ENCODE data around the gene RTP1. TPM values are rescaled to one million over a fixed set of nuclear protein-coding genes. Genes with fewer than 3 reads are reported as not detected.
"Not testable (repeated sequence)": the region's sequence is repeated elsewhere in the genome, so short reads cannot be mapped to it uniquely, and the experiment has no call there.

RTP1 gene
- total RNA-seq, 2 donors from 2014 or later: 0.88 TPM; not detected in 1

GRCh38 chr3:187166750-187167149, 30.5 kb upstream of the RTP1 start:
- no peak overlapping the region for H3K27ac Mint-ChIP-seq
- H3K4me3 Mint-ChIP-seq: no peak overlapping the region
- H3K9ac ChIP-seq (ENCODE audit: extremely low read depth, low read length, poor library complexity, severe bottlenecking): no peak overlapping the region
- H3K4me1 Mint-ChIP-seq: peaks cover 12% of the 10 kb centered on the region
- H3K27ac ChIP-seq (ENCODE audit: low read depth, low read length): no peak overlapping the region
- peaks cover 3% of the 10 kb centered on the region for H3K9me3 Mint-ChIP-seq
- H3K27me3 ChIP-seq (ENCODE audit: control insufficient read depth, insufficient read depth, low read length, poor library complexity, severe bottlenecking): no peaks in the 10 kb centered on the region
- no peaks in the 10 kb centered on the region for H3K4me1 ChIP-seq (ENCODE audit: control insufficient read depth, insufficient read depth, low read length)
- 95% methylated on average over 8 of the region's 8 CpGs; no CpG with 5 or more reads in 1 of the 2 experiments for WGBS, 2 experiments (ENCODE audit: insufficient coverage in 1 of 2, insufficient read length in 1 of 2)
- no peaks in the 10 kb centered on the region for H3K36me3 Mint-ChIP-seq (ENCODE audit: low read depth)
- no peak for DNase-seq
- H3K36me3 ChIP-seq (ENCODE audit: control insufficient read depth, insufficient read depth, low read length): no peaks in the 10 kb centered on the region
- TF ChIP-seq, protein P1, sequence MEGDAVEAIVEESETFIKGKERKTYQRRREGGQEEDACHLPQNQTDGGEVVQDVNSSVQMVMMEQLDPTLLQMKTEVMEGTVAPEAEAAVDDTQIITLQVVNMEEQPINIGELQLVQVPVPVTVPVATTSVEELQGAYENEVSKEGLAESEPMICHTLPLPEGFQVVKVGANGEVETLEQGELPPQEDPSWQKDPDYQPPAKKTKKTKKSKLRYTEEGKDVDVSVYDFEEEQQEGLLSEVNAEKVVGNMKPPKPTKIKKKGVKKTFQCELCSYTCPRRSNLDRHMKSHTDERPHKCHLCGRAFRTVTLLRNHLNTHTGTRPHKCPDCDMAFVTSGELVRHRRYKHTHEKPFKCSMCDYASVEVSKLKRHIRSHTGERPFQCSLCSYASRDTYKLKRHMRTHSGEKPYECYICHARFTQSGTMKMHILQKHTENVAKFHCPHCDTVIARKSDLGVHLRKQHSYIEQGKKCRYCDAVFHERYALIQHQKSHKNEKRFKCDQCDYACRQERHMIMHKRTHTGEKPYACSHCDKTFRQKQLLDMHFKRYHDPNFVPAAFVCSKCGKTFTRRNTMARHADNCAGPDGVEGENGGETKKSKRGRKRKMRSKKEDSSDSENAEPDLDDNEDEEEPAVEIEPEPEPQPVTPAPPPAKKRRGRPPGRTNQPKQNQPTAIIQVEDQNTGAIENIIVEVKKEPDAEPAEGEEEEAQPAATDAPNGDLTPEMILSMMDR (conservative IDR thresholded peaks at IDR 0.05): no peak
- no peaks in the 10 kb centered on the region for H3K9me3 ChIP-seq (ENCODE audit: control insufficient read depth, low read length)
- H3K27me3 Mint-ChIP-seq (ENCODE audit: insufficient read depth): no peaks in the 10 kb centered on the region
- no peak overlapping the region for H3K4me3 ChIP-seq (ENCODE audit: low read length)

DNA sequence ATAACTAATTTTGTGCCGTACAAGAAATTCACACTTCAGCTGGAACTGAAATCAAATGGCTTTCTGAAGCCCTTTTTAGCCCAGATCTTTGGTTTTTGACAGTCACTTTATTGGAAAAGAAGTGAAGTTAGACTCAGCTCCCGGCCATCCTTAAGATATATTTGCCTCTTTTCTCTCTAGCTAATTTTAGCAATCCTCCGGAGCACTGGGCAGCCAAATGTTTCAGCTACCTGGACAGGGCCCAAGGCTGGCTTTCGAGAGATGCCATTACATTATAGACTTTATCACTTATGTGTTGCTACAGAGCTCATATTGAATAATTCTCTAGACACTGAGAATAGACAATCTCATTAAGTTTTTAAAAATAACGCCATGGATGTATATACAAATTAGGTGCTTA, 29.5 kb upstream of the RTP1 start:
- WGBS, 2 experiments (ENCODE audit: insufficient coverage in 1 of 2, insufficient read length in 1 of 2): 94 to 100% methylated on average over 2 to 4 of the region's 5 CpGs
- Mint-ChIP-seq H3K9me3 (peaks cover 3% of the 10 kb centered on the region), H3K27ac (no peak overlapping the region), H3K36me3 (ENCODE audit: low read depth) (no peaks in the 10 kb centered on the region), H3K4me3 (no peak overlapping the region), H3K27me3 (ENCODE audit: insufficient read depth) (no peaks in the 10 kb centered on the region), H3K4me1 (peaks cover 11% of the 10 kb centered on the region)
- H3K4me3 ChIP-seq (ENCODE audit: low read length): no peak overlapping the region
- H3K9ac ChIP-seq (ENCODE audit: extremely low read depth, low read length, poor library complexity, severe bottlenecking): no peak overlapping the region
- no peak overlapping the region for H3K27ac ChIP-seq (ENCODE audit: low read depth, low read length)
- no peaks in the 10 kb centered on the region for H3K27me3 ChIP-seq (ENCODE audit: control insufficient read depth, insufficient read depth, low read length, poor library complexity, severe bottlenecking)
- H3K36me3 ChIP-seq (ENCODE audit: control insufficient read depth, insufficient read depth, low read length): no peaks in the 10 kb centered on the region
- H3K4me1 ChIP-seq (ENCODE audit: control insufficient read depth, insufficient read depth, low read length): no peaks in the 10 kb centered on the region
- DNase-seq: no peak
- TF ChIP-seq, protein P1 (conservative IDR thresholded peaks at IDR 0.05): no peak
- no peaks in the 10 kb centered on the region for H3K9me3 ChIP-seq (ENCODE audit: control insufficient read depth, low read length)

DNA sequence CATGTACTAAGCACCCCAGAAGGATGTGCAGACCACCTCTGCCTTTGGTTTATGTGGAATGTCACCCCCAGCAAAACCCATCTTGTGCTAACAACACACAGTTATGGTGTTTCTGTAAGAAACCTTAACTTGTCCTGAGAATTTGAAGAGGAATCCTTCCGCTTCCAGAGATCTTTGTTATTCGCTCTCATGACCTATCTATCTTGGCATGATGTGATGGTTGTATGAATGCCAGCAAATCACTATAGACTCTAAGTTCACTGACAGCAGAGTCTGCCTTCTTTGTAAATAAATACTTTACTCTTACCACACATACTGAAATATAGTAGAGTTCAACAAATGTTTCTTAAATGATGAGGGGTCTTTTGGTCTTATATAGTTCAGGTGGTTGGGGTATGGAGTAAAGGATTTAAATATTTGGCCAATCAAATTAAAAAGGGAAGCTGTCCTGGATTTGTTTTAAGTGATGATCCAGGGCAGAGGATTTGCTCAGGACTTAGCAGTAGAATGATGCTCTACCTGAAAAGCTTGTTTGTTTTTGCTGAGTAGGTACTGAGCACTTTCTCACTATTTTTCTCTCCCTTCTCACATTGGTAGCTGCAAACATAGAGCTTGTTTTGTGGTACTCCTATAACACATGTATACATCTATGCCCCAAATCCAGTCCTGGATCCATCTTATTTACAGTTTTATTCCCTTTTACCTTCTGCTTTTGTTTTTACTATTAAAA, 27.9 kb upstream of the RTP1 start:
- Histone ChIP-seq H3K9ac (ENCODE audit: extremely low read depth, low read length, poor library complexity, severe bottlenecking) (no peak overlapping the region), H3K4me3 (ENCODE audit: low read length) (no peak overlapping the region), H3K4me1 (ENCODE audit: control insufficient read depth, insufficient read depth, low read length) (no peaks in the 10 kb centered on the region), H3K36me3 (ENCODE audit: control insufficient read depth, insufficient read depth, low read length) (no peaks in the 10 kb centered on the region), H3K27ac (ENCODE audit: low read depth, low read length) (no peak overlapping the region), H3K9me3 (ENCODE audit: control insufficient read depth, low read length) (no peaks in the 10 kb centered on the region), H3K27me3 (ENCODE audit: control insufficient read depth, insufficient read depth, low read length, poor library complexity, severe bottlenecking) (no peaks in the 10 kb centered on the region)
- Mint-ChIP-seq H3K4me1 (peaks cover 20% of the 10 kb centered on the region), H3K9me3 (peaks cover 3% of the 10 kb centered on the region), H3K27ac (no peak overlapping the region), H3K4me3 (no peak overlapping the region), H3K27me3 (ENCODE audit: insufficient read depth) (no peaks in the 10 kb centered on the region), H3K36me3 (ENCODE audit: low read depth) (no peaks in the 10 kb centered on the region)
- no peak for DNase-seq
- 100% methylated on average over 2 of the region's 2 CpGs; no CpG with 5 or more reads in 1 of the 2 experiments for WGBS, 2 experiments (ENCODE audit: insufficient coverage in 1 of 2, insufficient read length in 1 of 2)
- TF ChIP-seq, protein P1 (conservative IDR thresholded peaks at IDR 0.05): no peak

DNA sequence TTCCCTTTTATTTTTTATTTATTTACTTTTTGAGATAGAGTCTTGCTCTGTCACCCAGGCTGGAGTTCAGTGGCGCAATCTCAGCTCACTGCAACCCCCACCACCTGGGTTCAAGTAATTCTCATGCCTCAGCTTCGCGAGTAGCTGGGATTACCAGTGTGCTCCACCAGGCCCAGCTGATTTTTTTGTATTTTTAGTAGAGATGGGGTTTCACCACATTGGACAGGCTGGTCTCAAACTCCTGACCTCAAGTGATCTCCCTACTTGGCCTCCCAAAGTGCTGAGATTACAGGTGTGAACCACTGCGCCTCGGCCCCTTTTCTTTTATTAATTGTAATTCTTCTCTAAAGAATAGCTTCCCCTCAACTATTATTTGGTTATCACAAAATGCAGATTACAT, 26.4 kb upstream of the RTP1 start:
- not testable (repeated sequence) for H3K9ac ChIP-seq (ENCODE audit: extremely low read depth, low read length, poor library complexity, severe bottlenecking); H3K9me3 ChIP-seq (ENCODE audit: control insufficient read depth, low read length); H3K4me3 Mint-ChIP-seq; H3K4me1 ChIP-seq (ENCODE audit: control insufficient read depth, insufficient read depth, low read length); H3K27ac ChIP-seq (ENCODE audit: low read depth, low read length); H3K27me3 ChIP-seq (ENCODE audit: control insufficient read depth, insufficient read depth, low read length, poor library complexity, severe bottlenecking); DNase-seq; H3K27ac Mint-ChIP-seq; H3K36me3 Mint-ChIP-seq (ENCODE audit: low read depth); H3K4me3 ChIP-seq (ENCODE audit: low read length); H3K9me3 Mint-ChIP-seq; H3K36me3 ChIP-seq (ENCODE audit: control insufficient read depth, insufficient read depth, low read length); H3K27me3 Mint-ChIP-seq (ENCODE audit: insufficient read depth)
- WGBS, 2 experiments (ENCODE audit: insufficient coverage in 1 of 2, insufficient read length in 1 of 2): 97% methylated on average over 5 of the region's 5 CpGs; no CpG with 5 or more reads in 1 of the 2 experiments
- peaks cover 18% of the 10 kb centered on the region for H3K4me1 Mint-ChIP-seq

All from endodermal cell (in vitro differentiated cells).